Renal pelvis (tissue), 4 donors: Measurements from ENCODE around the gene BACH2. TPM values are rescaled to one million over a fixed set of nuclear protein-coding genes. Genes with fewer than 3 reads are reported as not detected.

Source experiments
- DNase-seq: peaks from one replicate; pipeline ENCODE4 v3.0.0-alpha.2; 2013
- polyA plus RNA-seq, 3 donors: library from polyadenylated mRNA; unstranded; fragments of 120-200 nt; gene quantifications; one replicate each; pipeline ENCODE4 v1.2.1, GENCODE V29; 2013; ENCODE audit not compliant: insufficient read length in 3 of 3

Gene BACH2
- polyA plus RNA-seq, 3 donors: 9.2 to 11.0 (median 9.9) TPM

DNA sequence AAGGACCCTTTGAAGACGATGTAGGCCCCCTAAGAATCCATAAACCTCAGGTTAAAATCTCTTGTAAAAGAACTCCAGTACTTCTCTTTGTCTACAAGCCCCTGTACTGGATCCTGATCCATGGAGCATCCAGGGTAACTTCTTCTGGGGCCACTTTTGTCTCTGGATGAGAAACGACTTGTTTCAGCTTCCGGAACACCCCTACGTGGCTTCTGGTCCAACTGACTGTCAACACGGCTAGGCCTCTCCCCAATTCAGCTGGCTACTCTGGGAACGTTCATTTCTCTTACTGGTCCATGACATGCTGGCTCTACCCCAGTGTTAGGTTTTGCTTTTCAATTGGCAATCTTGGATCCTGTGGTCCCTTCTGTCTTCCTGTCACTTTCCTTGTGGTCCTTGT, 198.0 kb downstream of the BACH2 start:
- no peak for DNase-seq

DNA sequence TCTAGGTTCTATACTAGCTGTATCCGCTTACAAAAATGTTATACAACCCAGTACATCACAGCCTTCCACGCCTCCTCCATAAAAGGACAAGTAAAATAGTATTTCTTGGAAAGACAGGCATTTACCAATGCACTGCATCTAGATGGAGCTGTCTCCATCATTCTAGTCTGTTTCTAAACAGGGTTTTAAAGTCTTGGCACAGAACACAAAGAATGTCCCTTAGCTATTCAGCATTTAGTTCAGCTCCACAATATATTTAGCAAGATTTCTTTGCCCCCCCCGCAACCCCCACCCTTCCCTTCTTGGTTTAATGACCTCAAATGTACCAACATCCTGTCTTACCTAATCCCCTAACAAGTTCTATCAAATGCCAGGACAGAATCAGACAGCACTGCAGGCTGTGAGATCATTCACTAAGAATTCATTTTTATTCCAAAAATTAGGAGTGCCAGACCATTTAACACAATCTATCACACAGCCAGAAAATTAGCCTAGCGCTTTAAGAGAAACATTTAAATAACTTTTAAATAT, 198.6 kb downstream of the BACH2 start:
- peak; percentile 65 for DNase-seq

DNA sequence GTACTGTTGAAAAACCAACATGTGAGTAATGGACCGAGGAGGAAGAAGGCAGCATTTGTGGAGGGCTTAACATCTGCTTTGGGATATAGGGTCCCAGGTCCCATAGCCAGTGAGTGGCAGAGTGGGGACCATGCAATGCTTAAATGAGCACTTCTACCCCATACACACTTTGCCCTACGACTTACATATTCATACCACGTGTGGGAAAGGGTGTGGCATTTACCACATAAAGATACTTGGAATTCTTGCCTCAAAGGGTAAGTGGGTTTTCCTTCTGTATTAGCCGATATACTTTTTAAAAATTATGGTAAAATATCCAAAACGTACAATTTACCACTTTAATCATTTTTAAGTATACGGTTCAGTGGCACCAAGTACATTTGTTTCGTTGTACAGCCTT, 199.3 kb downstream of the BACH2 start:
- no peak for DNase-seq

DNA sequence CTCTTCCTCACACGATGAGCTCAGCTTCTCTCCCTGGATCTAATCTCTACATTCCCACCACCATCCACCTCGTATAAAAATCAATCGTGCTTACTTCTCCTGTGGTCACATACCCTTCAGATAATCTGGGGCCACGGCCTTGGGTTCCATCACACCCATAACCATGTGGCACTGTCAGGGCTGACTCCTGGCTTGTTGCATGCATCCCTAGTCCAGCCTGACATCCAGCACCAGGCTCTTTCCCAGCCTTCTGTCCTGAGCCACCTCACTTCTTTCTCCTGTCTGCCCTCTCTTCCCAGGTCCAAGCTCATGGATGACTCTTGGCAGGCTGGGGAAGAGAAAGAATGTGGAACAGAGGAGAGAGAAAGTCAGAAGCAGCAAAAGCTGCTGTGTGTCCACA, 199.8 kb downstream of the BACH2 start:
- DNase-seq: no peak

DNA sequence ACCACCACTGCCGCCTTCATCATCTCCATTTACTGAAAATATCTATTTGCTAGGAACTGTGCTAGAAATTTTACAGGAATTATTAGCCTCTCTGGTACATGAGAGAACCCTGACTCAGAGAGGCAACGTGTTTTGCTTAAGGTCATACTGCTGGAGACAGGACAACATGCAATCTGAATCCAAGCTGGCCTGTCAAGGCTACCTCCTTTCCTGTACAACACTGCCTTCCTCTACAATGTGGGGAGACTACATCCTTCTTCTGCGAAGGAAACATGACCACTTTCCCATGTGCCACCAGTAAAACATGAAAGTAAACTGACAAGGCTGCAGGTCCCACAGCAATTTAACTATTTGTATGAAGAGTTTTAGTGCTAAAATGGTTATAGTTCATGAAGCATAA, 200.9 kb downstream of the BACH2 start:
- DNase-seq: no peak

DNA sequence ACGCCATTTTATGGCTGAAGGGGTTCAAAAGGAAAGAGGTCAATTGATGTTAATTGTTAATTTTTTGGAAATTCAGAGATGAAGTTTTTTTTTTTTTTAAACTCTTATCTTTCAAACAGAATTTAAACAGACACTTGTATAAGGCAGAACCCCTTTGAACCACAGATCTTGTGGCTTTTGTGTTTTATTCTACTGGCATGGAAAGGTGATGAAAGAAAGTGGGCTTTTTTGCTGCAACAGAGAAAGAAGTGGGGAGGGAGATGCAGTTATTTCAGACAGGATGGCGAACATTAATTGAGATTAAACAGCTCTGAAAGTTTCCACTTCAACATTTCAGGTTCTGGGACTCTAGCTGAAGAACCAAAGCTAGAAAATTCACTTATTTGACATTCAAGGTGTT, 201.5 kb downstream of the BACH2 start:
- DNase-seq: no peak

DNA sequence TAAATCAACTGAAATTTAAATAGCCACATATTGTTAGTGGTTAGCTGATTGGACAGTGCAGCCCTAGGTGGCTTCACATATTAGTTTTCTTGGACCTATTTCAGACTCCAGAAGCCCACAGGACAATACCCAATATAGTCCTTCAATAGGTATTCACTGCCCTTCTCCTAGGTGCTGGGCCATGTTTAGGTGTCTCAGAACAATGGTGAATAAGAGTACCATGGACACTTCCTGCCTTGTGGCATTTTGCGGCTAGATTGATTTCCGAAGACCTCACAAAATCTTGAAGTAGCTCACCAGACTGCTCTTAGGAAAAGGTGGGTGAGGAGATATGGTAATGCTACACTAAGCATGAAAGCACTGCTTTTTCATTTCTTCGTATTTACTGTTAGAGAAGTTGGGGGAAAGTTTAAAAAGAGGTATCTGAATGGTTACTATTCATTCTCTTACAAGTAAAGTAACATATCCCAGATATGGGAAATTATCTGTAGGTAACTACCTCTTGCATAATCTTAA, 203.0 kb downstream of the BACH2 start:
- no peak for DNase-seq

DNA sequence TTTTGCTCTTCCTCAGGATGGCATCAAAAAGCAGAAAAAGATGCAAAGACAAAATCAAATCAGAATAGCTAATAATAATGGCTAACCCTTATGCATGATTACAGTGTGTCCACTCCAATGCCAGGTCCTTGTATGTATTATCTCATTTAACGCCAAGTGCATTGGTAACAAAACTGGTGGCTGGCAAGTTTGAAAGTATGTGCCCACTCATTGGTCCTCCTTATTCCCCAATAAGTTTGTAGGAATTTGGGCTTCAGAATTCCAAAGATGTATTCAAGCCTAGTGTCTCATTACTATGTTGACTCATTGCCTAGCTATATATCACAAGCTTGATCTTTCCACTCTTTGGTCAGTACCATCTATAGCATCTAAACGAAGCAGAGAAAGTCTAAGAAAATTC, 205.8 kb downstream of the BACH2 start:
- DNase-seq: no peak

DNA sequence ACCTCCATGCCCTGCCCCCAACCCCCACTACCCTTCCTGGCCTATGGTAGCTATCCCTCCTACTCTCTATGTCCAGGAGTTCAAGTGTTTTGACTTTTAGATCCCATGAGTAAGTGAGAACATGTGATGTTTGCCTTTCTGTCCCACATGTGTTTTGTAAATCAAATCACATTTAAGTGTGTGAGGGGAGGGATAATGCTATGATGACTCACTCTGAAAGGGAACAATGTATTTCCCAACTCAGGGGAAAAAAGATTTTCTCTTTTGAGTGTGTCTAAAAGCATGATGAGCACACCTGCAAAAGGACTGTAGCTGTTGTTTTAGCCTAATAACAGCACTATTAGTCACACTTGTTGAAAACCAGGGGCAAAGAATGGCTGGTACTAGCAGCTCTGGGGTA, 208.6 kb downstream of the BACH2 start:
- DNase-seq: no peak

DNA sequence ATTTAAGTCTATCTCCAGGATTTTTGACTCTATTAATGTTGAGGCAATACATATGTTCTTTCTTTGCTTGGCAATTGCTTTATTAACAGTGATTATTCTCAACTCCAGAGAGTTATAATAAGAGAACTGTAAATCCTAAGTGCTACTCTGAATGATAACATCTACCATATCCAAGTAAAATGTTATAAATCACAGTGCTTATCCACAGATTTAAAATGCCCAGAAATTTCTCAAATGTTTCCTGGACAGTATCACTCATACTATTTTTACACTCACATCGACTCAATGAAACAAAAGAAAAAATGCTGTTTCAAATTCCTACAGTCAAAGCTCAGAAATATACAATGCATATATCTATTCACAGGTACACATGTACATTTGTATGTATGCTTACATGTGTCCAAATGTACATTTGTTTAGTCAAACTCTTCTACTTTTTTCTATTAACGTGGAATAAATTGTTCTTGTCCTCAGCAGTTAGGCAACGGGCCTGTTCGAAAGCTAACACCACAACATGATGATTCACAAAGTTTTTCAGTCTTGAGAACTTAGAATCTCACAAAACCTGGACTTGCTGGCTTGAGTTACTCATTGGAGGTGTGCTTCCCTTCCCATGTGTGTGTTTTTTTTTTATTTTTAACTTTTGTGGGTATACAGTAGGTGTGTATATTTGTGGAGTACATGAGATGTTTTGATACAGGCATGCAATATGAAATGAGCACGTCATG, 209.4 kb downstream of the BACH2 start:
- DNase-seq: no peak

DNA sequence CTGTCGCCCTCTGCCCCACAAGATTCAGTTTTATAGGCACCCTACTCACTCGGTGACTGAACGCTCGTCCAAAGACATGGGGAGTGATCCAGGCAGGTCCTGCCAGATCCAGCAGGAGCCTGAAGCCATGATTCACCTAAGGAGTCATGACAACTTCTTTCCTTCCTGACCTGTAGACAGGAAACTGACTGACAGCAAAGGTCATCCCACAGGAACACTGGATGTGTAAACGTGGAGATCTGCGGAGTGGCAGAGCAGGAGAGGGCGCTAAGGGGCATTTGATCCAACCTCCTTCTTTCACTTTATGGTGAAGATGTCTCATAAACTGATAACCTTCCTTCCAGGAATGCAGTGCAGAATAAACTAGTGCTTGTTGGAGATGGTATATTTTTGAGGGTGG, 210.1 kb downstream of the BACH2 start:
- no peak for DNase-seq

DNA sequence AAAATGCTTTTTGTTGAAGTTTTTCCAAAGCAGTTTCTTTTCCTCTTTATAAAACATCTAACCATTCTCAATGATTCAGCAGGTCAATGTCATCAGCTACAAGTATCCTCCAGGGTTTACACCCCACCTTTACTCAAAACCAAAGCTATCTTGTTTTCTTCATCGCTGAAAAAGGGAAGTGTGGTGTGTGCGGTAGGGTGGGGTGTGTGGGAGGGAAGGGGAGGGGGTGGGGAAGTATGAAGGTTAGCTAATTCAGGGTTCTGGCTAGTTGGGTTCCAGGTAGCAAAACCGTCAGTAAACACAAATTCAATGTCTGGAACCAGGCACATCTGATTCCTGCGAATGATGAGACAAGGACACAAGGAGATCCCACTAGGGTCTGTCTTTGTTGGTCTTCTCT, 212.8 kb downstream of the BACH2 start:
- DNase-seq: no peak

DNA sequence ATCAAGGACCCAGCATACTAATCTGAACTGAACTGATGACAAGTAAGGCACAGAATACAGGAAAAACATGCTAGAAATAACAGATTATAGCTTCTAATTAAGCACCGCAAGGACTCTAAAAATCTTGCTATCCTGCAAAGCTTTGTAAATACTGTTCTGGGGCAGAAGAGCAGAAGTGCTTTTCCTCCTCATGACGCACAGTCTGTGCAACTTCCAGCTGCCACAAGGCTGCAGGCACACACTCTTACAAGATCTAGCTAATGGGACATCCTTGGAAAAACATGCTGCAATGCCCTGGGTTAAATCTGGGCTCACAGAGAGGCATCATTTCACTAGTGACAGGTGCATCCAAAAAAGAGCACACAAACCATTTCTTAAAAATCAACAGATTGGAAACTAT, 213.8 kb downstream of the BACH2 start:
- no peak for DNase-seq

DNA sequence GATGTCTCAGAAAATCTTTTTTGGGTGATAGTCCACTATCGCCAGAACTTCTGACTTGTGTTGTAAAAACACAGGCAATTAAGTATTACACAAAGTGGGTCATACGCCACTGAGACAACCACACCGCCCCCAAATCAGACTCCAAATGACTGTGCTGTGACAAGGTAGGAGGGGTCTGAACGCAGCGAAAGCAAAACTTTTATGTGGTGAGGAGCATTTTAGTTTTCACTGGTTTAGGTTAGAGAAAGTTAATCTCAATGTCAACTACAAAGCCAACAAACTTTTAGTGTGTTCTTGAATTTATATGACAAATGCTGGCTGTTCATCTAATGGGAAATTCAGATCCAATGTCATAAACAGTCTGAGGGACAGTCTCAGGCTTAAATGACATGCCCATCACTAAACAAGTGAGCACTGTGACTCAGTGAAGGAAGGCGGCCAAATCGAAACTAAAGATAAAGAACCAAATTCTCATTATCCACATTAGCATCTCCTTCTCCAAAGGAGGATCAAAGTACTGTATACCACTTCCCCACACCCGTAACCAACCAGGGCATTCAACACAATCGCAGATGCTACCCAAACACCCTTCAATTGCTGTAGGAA, 215.7 kb downstream of the BACH2 start:
- DNase-seq: no peak

DNA sequence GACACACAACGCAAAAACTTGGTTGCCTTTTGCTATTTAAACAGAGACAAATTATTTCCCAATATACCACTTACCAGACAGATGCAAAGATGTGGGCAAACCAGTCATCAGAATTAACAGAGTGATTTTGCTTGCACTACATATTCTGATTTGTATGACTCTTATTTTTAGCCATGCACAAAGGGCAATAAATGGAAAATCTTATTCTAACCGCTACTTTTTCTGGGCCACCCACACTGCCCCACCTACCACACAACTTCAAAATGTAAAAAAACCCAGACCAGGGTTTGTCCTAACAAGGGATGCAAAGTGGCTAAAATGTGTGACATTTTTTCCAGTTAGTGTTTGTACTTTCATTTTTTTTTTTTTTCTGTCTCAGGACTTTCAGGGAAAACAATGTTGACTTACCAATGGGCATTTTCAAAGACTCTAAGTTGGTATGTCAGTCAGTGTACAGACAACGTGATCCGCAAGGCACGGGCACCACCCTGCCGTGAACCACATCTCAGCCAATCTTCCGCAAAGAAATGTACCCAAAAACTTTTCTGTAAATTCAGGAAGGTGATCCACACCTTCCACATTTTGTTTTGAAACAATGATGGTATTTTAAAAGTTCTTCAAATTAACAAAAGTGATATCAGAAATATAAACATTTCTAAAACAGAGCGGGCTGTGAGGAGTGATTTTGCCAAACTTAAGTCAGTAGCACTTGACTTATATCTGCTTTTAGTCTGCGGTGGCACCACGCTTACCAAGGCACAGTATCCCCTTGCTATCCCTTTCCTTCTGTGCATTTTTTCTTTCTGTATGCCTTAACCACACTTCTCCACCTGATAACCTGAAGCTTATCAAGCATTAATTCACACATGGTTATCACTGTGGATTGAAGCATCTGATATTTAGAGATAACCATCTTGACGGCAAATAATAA, 216.8 kb downstream of the BACH2 start:
- no peak for DNase-seq

DNA sequence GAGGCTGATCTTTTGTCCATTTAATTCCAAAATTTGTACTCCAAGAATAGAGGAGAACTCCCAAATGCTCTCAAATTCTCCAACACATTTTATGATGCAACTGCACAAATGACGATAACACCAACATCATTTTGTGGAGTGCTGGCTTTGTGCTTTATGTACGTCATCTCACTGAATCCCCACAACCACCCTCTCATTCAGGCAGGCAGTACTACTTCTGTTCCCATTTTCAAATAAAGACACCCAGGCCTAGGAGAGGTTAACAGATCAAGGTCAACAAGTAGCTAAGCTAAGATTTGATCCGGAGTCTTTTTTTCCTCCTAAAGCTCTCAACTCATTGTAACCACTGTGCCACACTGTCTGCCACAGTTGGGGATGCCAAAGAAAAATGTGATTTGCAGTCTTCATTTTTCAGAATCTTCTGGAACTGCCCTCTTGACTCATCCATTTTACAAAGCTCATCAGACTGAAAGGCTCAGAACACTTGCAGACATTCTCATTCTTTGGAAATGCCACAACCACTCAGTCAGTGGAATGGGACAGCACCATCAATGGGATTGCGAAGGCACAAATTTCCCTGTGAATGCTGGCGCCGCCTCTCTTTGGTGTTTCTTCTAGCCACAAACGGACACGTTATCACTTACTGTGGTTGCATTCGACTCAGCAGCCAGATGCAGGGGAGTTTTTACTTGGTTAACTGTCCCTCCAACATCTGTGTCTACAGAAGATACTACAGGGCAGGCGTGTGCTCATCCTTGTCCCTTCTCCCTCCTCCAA, 217.9 kb downstream of the BACH2 start:
- no peak for DNase-seq

DNA sequence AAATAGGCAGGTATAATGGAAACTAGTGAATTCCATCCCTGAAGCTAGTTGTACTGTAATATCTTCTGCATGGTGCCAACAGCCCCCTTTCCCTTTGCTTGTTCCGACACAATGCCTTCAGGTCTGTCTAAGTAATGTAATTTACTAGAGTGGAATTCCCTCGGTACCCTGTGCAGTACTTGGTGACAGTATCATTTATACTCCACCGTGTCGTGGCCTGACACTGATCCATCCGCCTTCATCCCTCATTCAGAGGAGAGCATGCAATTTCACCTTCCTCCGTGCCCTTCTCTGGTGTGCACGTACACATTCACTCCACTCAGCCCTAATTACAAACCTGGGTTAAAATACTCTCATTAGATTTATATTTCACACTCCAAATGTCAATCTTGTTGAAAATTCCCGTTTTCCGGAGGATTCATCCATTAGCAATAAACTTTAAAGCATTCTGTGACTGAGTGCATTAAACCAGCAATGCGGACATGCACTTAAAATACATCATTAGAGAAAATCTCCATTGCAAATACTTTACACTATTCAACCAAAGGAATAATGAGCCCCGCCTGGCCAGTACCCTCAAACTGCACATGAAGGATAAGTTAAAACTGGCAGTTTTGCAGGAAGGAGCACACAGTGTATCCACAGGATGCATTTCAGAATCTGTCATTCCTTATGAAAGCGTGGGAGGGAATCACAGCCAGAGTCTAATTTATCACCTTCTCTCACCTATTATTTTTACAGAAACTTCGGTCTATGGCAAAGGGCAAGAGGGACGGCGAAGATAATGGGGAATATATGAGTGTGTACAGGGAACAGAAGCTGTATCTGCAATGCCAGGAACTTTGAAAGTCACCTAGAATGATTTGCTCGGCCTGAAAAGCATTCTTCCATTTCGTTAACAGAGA, 219.9 kb downstream of the BACH2 start:
- DNase-seq: no peak

DNA sequence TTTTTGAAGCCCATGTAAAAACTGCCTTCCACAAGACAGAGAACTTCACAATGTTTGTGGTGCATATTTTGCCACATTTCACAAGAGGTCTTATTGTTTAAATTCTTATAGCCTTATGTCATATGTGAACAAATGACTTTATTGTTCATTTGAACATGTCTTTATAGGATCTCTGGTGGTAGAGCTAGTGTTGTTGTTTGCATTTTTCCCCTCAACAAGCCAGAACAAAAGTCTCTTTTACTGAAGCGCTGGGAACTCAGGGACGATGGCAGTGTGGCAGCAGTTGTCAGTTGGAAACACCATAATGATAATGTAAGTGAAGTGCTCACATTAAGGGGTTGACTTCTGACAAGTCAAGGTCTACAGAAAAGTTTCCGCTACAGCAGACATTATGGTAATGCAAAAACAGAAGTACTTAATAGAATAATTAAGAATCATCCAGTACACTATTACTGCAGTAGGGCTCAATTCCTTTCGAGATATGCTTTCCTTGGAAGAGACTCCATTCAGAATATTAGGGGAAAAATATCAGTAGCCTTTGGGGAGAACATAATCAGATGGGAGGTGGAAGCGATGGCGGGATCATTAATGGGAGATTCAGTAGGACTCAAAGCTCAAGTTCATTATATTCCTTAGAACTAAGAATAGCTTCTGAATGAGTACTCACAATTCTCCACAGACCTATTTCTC, 222.3 kb downstream of the BACH2 start:
- DNase-seq: no peak

DNA sequence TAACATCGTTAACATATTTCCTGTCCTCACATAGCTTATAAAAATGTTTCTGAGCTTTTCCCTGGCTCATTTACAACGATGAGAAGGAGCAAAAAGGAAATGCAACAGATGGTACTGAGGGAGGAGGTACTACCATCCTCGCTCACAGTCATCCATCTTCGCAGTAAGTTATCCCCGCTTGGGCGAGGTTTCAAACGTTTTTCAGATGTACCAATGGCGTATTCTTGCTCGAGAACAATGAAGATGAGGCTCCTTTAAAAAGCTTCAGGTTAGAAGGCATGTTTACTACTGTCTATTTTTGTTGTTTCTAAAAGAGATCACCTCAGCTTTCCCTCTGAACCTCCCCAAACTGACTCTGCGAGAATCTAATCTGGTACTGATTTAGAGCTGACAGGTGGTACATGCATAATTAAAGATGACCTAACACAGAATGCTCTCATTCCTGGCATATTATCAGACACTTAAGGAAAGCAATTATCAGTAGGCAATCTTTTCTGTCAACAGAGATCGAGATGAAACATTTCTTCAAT, 223.6 kb downstream of the BACH2 start:
- DNase-seq: no peak

DNA sequence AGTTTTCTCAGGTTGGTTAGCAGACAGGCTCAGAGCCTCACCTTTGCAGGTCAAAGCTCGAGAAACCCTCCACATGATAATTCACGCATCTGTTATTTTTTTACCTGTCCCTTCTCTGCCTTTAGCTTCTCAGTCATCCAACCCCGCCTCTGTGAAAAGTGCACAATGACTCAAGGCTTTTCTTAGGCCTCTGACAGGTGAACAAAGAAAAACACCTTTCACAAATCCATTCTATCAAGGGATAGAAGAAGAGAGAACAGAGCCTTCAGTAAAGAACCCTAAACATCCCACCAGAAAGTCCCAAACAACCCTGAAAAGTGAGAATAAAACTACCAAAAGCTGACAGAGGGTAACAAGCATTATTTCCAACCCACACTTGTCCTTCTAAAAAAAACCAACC, 224.1 kb downstream of the BACH2 start:
- DNase-seq: no peak
